ENCODE data around the gene SNRK. TPM values are rescaled to one million over a fixed set of nuclear protein-coding genes. Genes with fewer than 3 reads are reported as not detected.

Gene SNRK
- total RNA-seq, 2 experiments from 2014 or later, result 55.5 to 55.7 TPM

DNA sequence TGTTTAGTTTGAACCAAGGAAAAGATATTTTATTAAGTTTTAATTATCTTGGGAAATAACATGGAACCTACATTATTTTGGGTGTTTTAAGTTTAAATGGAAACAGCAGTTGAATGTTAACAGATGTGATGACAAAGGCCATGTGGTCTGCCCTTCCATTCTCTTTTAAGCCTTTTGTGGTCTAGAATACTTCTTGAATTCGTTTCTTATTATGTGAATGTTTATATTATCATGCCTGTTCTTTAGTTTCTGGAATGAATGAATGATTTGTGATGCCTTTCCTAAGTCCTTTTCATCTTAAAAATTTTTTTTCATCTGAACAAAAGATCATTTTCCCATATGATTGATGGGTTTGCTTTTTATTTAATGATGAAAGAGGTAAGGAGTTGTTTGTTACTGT lies 44.6 kb downstream of the SNRK start:
- H3K4me1 Mint-ChIP-seq (ENCODE audit: low read depth), result peaks cover 31% of the 10 kb centered on the region
- peaks cover 65% of the 10 kb centered on the region for H3K36me3 Mint-ChIP-seq (ENCODE audit: low read depth)
- no peak for ATAC-seq
- ChIA-PET POLR2A (no interaction called here), CTCF (no interaction called here)
- no peak for DNase-seq
- no peaks in the 10 kb centered on the region for H3K27me3 Mint-ChIP-seq (ENCODE audit: low read depth)
- no peak overlapping the region for H3K4me3 Mint-ChIP-seq
- peaks cover 11% of the 10 kb centered on the region for H3K9me3 Mint-ChIP-seq (ENCODE audit: insufficient read depth)
- no peak overlapping the region for H3K27ac Mint-ChIP-seq

DNA sequence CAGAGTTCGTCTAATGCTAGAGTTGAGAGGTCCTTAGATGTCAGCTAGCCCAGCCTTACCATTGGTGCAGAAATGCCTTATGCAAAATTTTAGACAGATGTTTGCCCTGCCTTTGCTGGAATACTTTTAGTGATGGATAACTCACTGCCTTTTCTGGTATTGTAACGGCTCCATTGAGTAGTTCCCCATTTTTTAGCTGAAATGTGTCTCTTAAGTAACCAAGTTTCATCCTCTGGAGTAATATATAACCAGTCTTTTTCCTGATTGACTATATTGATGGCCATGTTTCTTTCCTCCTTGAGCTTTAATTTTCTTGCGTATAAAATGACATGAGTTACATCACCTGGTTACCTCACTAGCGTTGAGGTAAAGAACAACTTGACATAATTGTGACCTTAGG lies 45.0 kb downstream of the SNRK start:
- DNase-seq (no peak), ATAC-seq (no peak)
- Mint-ChIP-seq H3K27ac (no peak overlapping the region), H3K36me3 (ENCODE audit: low read depth) (peaks cover 68% of the 10 kb centered on the region), H3K4me1 (ENCODE audit: low read depth) (peaks cover 27% of the 10 kb centered on the region), H3K4me3 (no peak overlapping the region), H3K9me3 (ENCODE audit: insufficient read depth) (peaks cover 11% of the 10 kb centered on the region), H3K27me3 (ENCODE audit: low read depth) (no peaks in the 10 kb centered on the region)
- ChIA-PET CTCF (no interaction called here), POLR2A (no interaction called here)

DNA sequence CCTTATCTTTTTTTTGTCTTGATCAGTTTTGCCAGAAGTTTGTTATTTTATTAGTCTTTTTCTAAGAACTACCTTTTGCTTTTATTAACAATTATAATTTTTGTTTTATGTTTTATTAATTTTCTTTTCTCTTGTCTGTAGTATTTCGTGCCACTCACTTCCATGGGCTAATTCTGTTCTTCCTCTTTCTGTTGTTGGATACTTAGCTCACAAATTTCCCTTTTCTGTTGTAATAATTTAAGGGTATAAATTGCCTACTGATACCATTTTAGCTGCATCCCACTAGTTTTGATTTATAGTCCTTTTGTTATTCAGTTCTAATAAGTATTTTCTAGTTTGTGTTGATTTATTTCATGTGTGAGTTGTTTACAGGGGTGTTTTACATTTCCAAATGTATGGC lies 48.6 kb downstream of the SNRK start:
- CTCF ChIA-PET, result interaction anchor here (1.0 to 2.1 kb wide), 4 partner anchors 11 to 173 kb away, joined by 3 to 9 read pairs (median 5); no protein-coding TSS in a partner anchor
- no peaks in the 10 kb centered on the region for H3K27me3 Mint-ChIP-seq (ENCODE audit: low read depth)
- no peak overlapping the region for H3K4me3 Mint-ChIP-seq
- no peak overlapping the region for H3K27ac Mint-ChIP-seq
- H3K4me1 Mint-ChIP-seq (ENCODE audit: low read depth), result peaks cover 7% of the 10 kb centered on the region
- POLR2A ChIA-PET, result interaction anchor here (0.6 kb wide), 2 partner anchors 14 to 91 kb away, joined by 3 read pairs; no protein-coding TSS in a partner anchor
- peaks cover 84% of the 10 kb centered on the region for H3K36me3 Mint-ChIP-seq (ENCODE audit: low read depth)
- ATAC-seq (no peak), DNase-seq (no peak)
- peaks cover 27% of the 10 kb centered on the region for H3K9me3 Mint-ChIP-seq (ENCODE audit: insufficient read depth)

DNA sequence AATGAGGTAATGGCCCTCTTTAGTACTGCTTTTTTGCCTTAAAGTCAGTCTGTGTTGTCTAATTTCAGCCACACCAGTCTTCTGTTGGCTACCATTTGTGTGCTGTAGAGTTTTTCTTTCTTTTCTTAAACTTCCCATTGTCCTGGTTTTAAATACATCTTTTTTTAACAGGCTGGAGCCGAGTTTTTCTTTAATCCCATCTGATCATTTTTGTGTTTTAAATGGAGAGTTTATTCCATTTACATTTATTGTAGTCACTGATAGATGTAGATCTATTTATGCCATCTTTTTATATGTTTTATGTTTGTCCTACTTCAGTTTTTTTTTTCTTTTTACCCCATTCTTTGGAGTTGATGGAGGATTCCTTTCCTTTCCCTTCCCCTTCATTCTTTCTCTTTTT lies 49.5 kb downstream of the SNRK start:
- H3K9me3 Mint-ChIP-seq (ENCODE audit: insufficient read depth), result peaks cover 27% of the 10 kb centered on the region
- H3K4me1 Mint-ChIP-seq (ENCODE audit: low read depth), result peaks cover 13% of the 10 kb centered on the region
- no peak overlapping the region for H3K4me3 Mint-ChIP-seq
- ChIA-PET POLR2A (interaction anchor here (2.1 kb wide), 1 partner anchor 10 kb away, joined by 9 read pairs; no protein-coding TSS in a partner anchor), CTCF (interaction anchor here (1.2 to 2.1 kb wide), 3 partner anchors 11 to 173 kb away, joined by 3 to 9 read pairs (median 7); no protein-coding TSS in a partner anchor)
- peaks cover 86% of the 10 kb centered on the region for H3K36me3 Mint-ChIP-seq (ENCODE audit: low read depth)
- no peaks in the 10 kb centered on the region for H3K27me3 Mint-ChIP-seq (ENCODE audit: low read depth)
- no peak for ATAC-seq
- H3K27ac Mint-ChIP-seq, result peak overlapping the region; percentile 26
- DNase-seq, result no peak

DNA sequence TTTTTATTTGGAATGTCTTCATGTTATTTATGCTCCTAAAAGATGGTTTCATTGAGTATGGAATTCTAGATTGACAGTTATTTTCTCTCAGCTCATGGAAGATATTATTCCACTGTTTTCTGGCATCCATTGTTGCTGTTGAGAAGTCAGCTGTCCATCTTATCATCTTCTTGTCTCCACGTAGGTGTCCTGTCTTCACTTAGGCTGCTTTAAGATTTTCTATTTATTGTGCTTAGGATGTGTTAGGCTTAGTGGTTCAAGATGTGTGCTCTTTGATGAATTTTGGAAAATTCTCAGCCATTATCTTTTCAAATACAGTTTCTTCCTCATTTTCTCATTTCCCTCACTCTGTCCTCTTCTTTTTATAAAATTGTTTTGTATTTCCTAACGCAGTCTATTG lies 52.0 kb downstream of the SNRK start:
- peaks cover 27% of the 10 kb centered on the region for H3K9me3 Mint-ChIP-seq (ENCODE audit: insufficient read depth)
- no peak for DNase-seq
- H3K4me3 Mint-ChIP-seq, result no peak overlapping the region
- H3K27ac Mint-ChIP-seq, result no peak overlapping the region
- no peak for ATAC-seq
- H3K27me3 Mint-ChIP-seq (ENCODE audit: low read depth), result no peaks in the 10 kb centered on the region
- H3K4me1 Mint-ChIP-seq (ENCODE audit: low read depth), result peaks cover 25% of the 10 kb centered on the region
- POLR2A ChIA-PET, result no interaction called here
- H3K36me3 Mint-ChIP-seq (ENCODE audit: low read depth), result peaks cover 89% of the 10 kb centered on the region
- CTCF ChIA-PET, result interaction anchor here (1.9 kb wide), 1 partner anchor 9 kb away, joined by 5 read pairs; no protein-coding TSS in a partner anchor

DNA sequence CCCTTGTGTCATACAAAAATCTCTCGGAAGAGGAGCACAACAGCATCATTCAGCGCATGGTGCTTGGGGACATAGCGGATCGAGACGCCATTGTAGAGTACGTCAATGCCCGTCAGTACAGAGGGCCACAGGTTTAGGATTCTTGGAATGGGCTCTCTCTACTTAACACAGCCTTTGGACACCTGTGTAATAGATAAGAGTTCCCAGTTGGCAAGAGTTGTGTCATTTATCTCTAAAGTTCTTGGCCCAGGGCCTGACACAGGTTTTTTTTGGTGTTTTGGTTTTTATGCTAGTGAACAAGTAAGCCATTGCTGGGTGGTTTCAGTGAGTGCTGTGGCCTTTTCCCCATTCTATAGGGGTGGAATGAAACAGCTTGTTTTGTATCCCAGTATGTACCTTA lies 54.1 kb downstream of the SNRK start:
- no peak overlapping the region for H3K4me3 Mint-ChIP-seq
- no peak for ATAC-seq
- no peaks in the 10 kb centered on the region for H3K27me3 Mint-ChIP-seq (ENCODE audit: low read depth)
- H3K36me3 Mint-ChIP-seq (ENCODE audit: low read depth), result peaks cover 93% of the 10 kb centered on the region
- H3K4me1 Mint-ChIP-seq (ENCODE audit: low read depth), result peaks cover 44% of the 10 kb centered on the region
- peaks cover 21% of the 10 kb centered on the region for H3K9me3 Mint-ChIP-seq (ENCODE audit: insufficient read depth)
- ChIA-PET CTCF (interaction anchor here (0.7 to 1.0 kb wide), 2 partner anchors 27 to 32 kb away, joined by 3 read pairs; no protein-coding TSS in a partner anchor), POLR2A (no interaction called here)
- no peak for DNase-seq
- no peak overlapping the region for H3K27ac Mint-ChIP-seq

DNA sequence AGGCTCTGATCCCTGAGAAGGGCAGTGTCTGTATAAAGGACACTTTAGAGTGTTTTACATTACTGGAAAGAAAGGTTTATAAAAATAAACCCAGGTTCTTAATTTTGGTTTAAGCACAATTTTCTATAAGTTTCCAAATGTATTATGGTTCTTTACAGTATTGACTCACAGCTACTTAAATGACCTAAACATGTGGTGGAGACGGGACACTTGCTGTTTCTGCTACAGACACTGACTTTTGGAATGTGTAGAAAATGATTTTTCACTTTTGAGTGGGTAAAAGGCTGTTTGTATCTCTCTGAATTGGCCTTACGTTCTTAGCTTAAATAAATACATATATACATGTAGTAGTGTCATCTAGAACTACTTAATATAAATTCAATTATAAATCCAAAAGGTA lies 55.4 kb downstream of the SNRK start:
- no peak for DNase-seq
- no peak overlapping the region for H3K27ac Mint-ChIP-seq
- no peak for ATAC-seq
- peaks cover 58% of the 10 kb centered on the region for H3K4me1 Mint-ChIP-seq (ENCODE audit: low read depth)
- H3K4me3 Mint-ChIP-seq, result no peak overlapping the region
- H3K36me3 Mint-ChIP-seq (ENCODE audit: low read depth), result peaks cover 90% of the 10 kb centered on the region
- H3K27me3 Mint-ChIP-seq (ENCODE audit: low read depth), result no peaks in the 10 kb centered on the region
- POLR2A ChIA-PET, result no interaction called here
- CTCF ChIA-PET, result interaction anchor here (1.6 kb wide), 1 partner anchor 57 kb away, joined by 3 read pairs; no protein-coding TSS in a partner anchor
- peaks cover 16% of the 10 kb centered on the region for H3K9me3 Mint-ChIP-seq (ENCODE audit: insufficient read depth)

DNA sequence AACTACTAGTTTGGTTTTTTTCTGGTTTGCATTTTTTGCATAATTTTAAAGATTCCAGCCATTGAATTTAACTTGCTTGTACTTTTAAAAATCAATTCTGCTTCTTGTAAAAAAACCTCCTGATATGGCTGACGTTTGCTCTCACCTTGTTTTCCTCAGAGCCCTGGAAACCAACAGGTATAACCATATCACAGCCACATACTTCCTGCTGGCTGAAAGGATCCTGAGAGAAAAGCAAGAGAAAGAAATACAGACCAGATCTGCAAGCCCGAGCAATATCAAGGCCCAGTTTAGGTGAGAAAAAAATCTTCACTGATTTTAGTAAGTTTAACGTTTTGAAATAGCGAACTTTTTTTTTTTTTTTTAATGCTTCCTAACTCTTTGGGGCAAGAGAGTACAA lies 56.8 kb downstream of the SNRK start:
- H3K9me3 Mint-ChIP-seq (ENCODE audit: insufficient read depth), result peaks cover 12% of the 10 kb centered on the region
- no peaks in the 10 kb centered on the region for H3K27me3 Mint-ChIP-seq (ENCODE audit: low read depth)
- H3K4me1 Mint-ChIP-seq (ENCODE audit: low read depth), result peaks cover 72% of the 10 kb centered on the region
- POLR2A ChIA-PET, result no interaction called here
- peak overlapping the region; percentile 38 for H3K4me3 Mint-ChIP-seq
- no peak for DNase-seq
- peaks cover 92% of the 10 kb centered on the region for H3K36me3 Mint-ChIP-seq (ENCODE audit: low read depth)
- H3K27ac Mint-ChIP-seq, result peak overlapping the region; percentile 85
- ATAC-seq, result no peak
- CTCF ChIA-PET, result interaction anchor here (1.6 kb wide), 1 partner anchor 58 kb away, joined by 3 read pairs; no protein-coding TSS in a partner anchor

DNA sequence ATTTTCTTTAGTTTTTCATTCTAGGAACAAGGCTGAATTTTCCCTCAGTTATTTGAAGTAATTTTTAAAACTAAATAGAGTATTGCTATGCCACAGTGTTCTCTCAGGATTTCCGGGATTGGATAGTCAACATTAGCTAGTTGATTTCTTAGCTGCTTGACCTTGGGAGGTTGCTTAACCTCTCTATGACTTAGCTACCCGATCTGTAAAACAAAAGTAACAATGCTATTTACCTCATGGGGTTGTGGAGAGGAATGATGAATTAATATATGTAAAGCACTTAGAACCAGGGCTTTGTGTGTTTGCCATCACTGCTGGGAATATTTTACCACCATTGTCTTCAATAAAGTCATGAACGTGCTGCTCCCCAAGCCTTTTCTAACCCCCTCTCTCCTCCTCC lies 57.5 kb downstream of the SNRK start:
- H3K27ac Mint-ChIP-seq, result peak overlapping the region; percentile 85
- peaks cover 92% of the 10 kb centered on the region for H3K36me3 Mint-ChIP-seq (ENCODE audit: low read depth)
- H3K4me1 Mint-ChIP-seq (ENCODE audit: low read depth), result peaks cover 78% of the 10 kb centered on the region
- H3K4me3 Mint-ChIP-seq, result no peak overlapping the region
- ATAC-seq (no peak), DNase-seq (no peak)
- H3K9me3 Mint-ChIP-seq (ENCODE audit: insufficient read depth), result peaks cover 6% of the 10 kb centered on the region
- CTCF ChIA-PET, result interaction anchor here (4.2 to 4.5 kb wide), 2 partner anchors 160 to 181 kb away, joined by 25 to 28 read pairs; no protein-coding TSS in a partner anchor
- POLR2A ChIA-PET, result interaction anchor here (1.2 kb wide), 1 partner anchor 36 kb away, joined by 3 read pairs; no protein-coding TSS in a partner anchor
- H3K27me3 Mint-ChIP-seq (ENCODE audit: low read depth), result no peaks in the 10 kb centered on the region

DNA sequence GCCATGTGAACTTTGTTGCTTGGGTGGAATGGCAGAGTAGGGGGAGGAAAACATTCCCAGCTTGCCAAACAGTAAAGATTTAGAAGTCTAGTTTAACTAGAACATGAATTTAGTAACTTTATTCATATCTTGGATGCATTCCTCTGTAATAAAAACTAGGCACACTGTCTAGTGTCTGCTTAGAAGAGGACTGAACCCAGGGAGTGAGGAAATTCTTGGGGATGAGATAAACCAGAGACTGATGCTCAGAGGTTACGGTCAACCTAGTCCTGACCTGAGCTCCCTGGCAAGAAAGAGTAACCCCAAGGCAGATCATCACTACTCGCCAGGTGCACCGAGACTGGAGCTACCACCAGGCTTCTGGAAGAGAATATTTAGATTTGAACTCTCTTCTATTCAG lies 58.2 kb downstream of the SNRK start:
- Mint-ChIP-seq H3K36me3 (ENCODE audit: low read depth) (peaks cover 92% of the 10 kb centered on the region), H3K9me3 (ENCODE audit: insufficient read depth) (no peaks in the 10 kb centered on the region), H3K27me3 (ENCODE audit: low read depth) (no peaks in the 10 kb centered on the region), H3K4me3 (no peak overlapping the region), H3K27ac (peak overlapping the region; percentile 75), H3K4me1 (ENCODE audit: low read depth) (peaks cover 86% of the 10 kb centered on the region)
- ATAC-seq (no peak), DNase-seq (no peak)
- ChIA-PET POLR2A (interaction anchor here (1.2 to 4.1 kb wide), 4 partner anchors 36 to 58 kb away, joined by 3 to 29 read pairs (median 13); partner anchors contain the start of gene SNRK), CTCF (interaction anchor here (2.0 to 4.5 kb wide), 3 partner anchors 53 to 181 kb away, joined by 6 to 28 read pairs (median 25); no protein-coding TSS in a partner anchor)

DNA sequence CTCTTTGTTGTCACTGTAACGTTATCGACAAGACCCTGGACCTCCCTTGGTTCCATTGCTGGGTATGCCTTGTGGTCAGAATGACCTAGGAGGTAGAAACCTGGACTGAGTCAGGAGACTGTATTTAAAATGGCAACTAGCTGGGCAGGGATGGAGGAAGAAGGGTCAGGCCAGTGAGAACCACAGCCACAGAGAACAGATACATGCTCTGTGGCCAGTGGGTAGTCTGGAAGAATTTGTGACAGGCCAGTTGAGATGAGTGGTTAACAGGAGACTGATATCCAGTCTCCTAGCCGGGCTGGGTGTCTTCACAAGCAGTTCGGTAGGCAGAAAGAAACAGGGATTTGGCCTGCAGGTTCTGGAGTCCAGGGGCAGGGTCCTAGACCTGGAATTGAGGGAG lies 58.9 kb downstream of the SNRK start:
- H3K9me3 Mint-ChIP-seq (ENCODE audit: insufficient read depth), result no peaks in the 10 kb centered on the region
- peaks cover 83% of the 10 kb centered on the region for H3K4me1 Mint-ChIP-seq (ENCODE audit: low read depth)
- peaks cover 93% of the 10 kb centered on the region for H3K36me3 Mint-ChIP-seq (ENCODE audit: low read depth)
- peak overlapping the region; percentile 43 for H3K4me3 Mint-ChIP-seq
- ChIA-PET POLR2A (interaction anchor here (0.9 to 4.1 kb wide), 5 partner anchors 8 to 59 kb away, joined by 3 to 29 read pairs (median 9); partner anchors contain the start of gene SNRK), CTCF (interaction anchor here (0.6 to 4.5 kb wide), 11 partner anchors 10 to 184 kb away, joined by 3 to 28 read pairs (median 7); no protein-coding TSS in a partner anchor)
- ATAC-seq, result no peak
- peak overlapping the region; percentile 97 for H3K27ac Mint-ChIP-seq
- no peaks in the 10 kb centered on the region for H3K27me3 Mint-ChIP-seq (ENCODE audit: low read depth)
- DNase-seq, result no peak

DNA sequence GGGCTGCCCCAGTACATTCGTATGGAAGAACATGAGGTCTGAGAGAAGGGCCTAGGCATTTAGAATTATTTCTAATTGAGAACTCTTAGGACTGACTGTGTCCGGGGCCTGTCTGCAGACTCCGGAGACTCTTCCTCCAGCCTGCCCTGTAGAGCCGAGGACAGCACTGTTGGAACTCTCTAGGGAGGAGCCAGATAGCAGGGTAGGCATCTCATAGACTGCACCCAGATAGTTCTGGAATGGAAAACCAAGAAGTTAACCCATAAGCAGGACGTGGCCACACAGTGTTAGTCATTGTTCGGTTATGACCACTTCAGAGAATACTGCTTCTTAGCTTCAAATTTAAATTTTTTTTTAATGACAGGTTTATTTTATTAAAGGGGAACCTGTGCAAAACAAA lies 59.5 kb downstream of the SNRK start:
- ATAC-seq (peak; percentile 56), DNase-seq (peak; percentile 55)
- peaks cover 2% of the 10 kb centered on the region for H3K9me3 Mint-ChIP-seq (ENCODE audit: insufficient read depth)
- ChIA-PET POLR2A (interaction anchor here (0.6 to 4.1 kb wide), 6 partner anchors 9 to 166 kb away, joined by 3 to 29 read pairs (median 6); partner anchors contain the start of gene SNRK), CTCF (interaction anchor here (0.6 to 4.5 kb wide), 17 partner anchors 10 to 185 kb away, joined by 3 to 28 read pairs (median 6); partner anchors contain the start of gene SNRK)
- peak overlapping the region; percentile 43 for H3K4me3 Mint-ChIP-seq
- no peaks in the 10 kb centered on the region for H3K27me3 Mint-ChIP-seq (ENCODE audit: low read depth)
- H3K36me3 Mint-ChIP-seq (ENCODE audit: low read depth), result peaks cover 93% of the 10 kb centered on the region
- H3K4me1 Mint-ChIP-seq (ENCODE audit: low read depth), result peaks cover 77% of the 10 kb centered on the region
- H3K27ac Mint-ChIP-seq, result peak overlapping the region; percentile 97

Data from activated CD8-positive, alpha-beta T cell treated with anti-CD3 and anti-CD28 coated beads, Interleukin-2, amount 10 ng/mL, durations not matched to agents 7 days and 5 days (primary cell).